HCT116 (cell line): ENCODE results near the gene FMN1. TPM values are rescaled to one million over a fixed set of nuclear protein-coding genes. Genes with fewer than 3 reads are reported as not detected.

Source experiments
- ATAC-seq: fragments of 200-7000 bp; cut with Tn5 transposase; 2 replicates; pipeline ENCODE4 v1.9.1; 2020; ENCODE audit warnings: mild to moderate bottlenecking, moderate library complexity
- BruUV-seq: library from RNA; stranded (reverse); fragments of 400-500 nt; replicated peaks from 2 replicates; lab custom pipeline; 2021; lab: Mats Ljungman, UMichigan
- CTCF ChIA-PET: fragments of 300-600 bp; sonication (Branson Sonifier 250); formaldehyde crosslinking; loops from one replicate; lab custom pipeline; 2021; ENCODE audit warnings: antibody characterized with exemption; lab: Charles Lee
- POLR2A ChIA-PET: fragments of 300-600, 350-600 bp; sonication (Branson Sonifier 250); formaldehyde crosslinking; loops from one replicate; lab custom pipeline; 2021; ENCODE audit warnings: antibody characterized with exemption; lab: Charles Lee
- RAD21 ChIA-PET, 2 experiments: fragments of 300-600 bp; sonication (Branson Sonifier 250); formaldehyde crosslinking; loops; one replicate each; lab custom pipeline; 2023; ENCODE audit warnings: low total read pairs in 2 of 2; ENCODE audit not compliant: uncharacterized antibody in 2 of 2, unreplicated experiment in 2 of 2, low non-redundant PET in 1 of 2; lab: Charles Lee
- DNase-seq: peaks from one replicate; pipeline ENCODE4 v3.0.0-alpha.2; 2010; ENCODE audit warnings: low read depth, low spot score
- H2AFZ ChIP-seq: fragments of 200-600 bp; shearing (Covaris generic), sonication (generic); 2 replicates; pipeline ENCODE4 v1.6.1; 2017; ENCODE audit warnings: low read depth, mixed run types, mixed read lengths, antibody characterized with exemption, low read length; ENCODE audit not compliant: poor library complexity, severe bottlenecking
- H3K27ac ChIP-seq: 2 replicates; pipeline ENCODE4 v1.5.1; 2012; ENCODE audit warnings: low read depth, low read length
- H3K27me3 ChIP-seq: fragments of 200-600 bp; sonication (generic); 2 replicates; pipeline ENCODE4 v1.6.1; 2016; ENCODE audit warnings: mixed run types, low read length, mixed read lengths; ENCODE audit not compliant: insufficient read depth
- H3K36me3 ChIP-seq, 2 experiments: fragments of 200-500 bp in 1 of 2; fragments of 200-600 bp in 1 of 2; sonication (Bioruptor generic) in 1 of 2; sonication (generic) in 1 of 2; 2 replicates each; pipeline versions ENCODE4 v1.5.1 to v1.6.1; 2014 to 2016; ENCODE audit warnings: low read length in 2 of 2, inconsistent platforms in 1 of 2, mixed read lengths in 1 of 2, mixed run types in 1 of 2; ENCODE audit not compliant: insufficient read depth in 2 of 2, control insufficient read depth in 1 of 2
- H3K4me1 ChIP-seq, 2 experiments: fragments of 200-600 bp in 1 of 2; sonication (generic) in 1 of 2; 2 replicates each; pipeline versions ENCODE4 v1.5.1 to v1.6.1; 2012 to 2017; ENCODE audit warnings: low read length in 2 of 2, inconsistent platforms in 1 of 2, mild to moderate bottlenecking in 1 of 2, mixed read lengths in 1 of 2, mixed run types in 1 of 2, moderate library complexity in 1 of 2; ENCODE audit not compliant: insufficient read depth in 2 of 2, control insufficient read depth in 1 of 2
- H3K4me2 ChIP-seq: fragments of 200-600 bp; sonication (generic); 2 replicates; pipeline ENCODE4 v1.6.1; 2017; ENCODE audit warnings: mixed run types, low read length, mixed read lengths
- H3K4me3 ChIP-seq, 2 experiments: fragments of 200-600 bp in 1 of 2; sonication (generic) in 1 of 2; replicated peaks in 1 of 2; 2 replicates each; pipeline ENCODE4 v1.5.1; 2011 to 2016; ENCODE audit warnings: low read length in 2 of 2, control low read depth in 1 of 2, low read depth in 1 of 2, mild to moderate bottlenecking in 1 of 2, mixed read lengths in 1 of 2, mixed run types in 1 of 2
- H3K79me2 ChIP-seq: fragments of 200-600 bp; sonication (generic); 2 replicates; pipeline ENCODE4 v1.6.1; 2017; ENCODE audit warnings: mild to moderate bottlenecking, mixed run types, low read length, moderate library complexity, mixed read lengths; ENCODE audit not compliant: insufficient read depth
- H3K9ac ChIP-seq: fragments of 200-600 bp; sonication (generic); 2 replicates; pipeline ENCODE4 v1.6.1; 2016; ENCODE audit warnings: low read length, mixed read lengths
- H3K9me2 ChIP-seq: fragments of 200-600 bp; sonication (generic), shearing (Covaris generic); 2 replicates; pipeline ENCODE4 v1.6.1; 2017; ENCODE audit warnings: mixed run types, mild to moderate bottlenecking, moderate library complexity; ENCODE audit not compliant: insufficient read depth
- H3K9me3 ChIP-seq, 2 experiments: fragments of 200-500 bp in 1 of 2; fragments of 200-600 bp in 1 of 2; sonication (Bioruptor generic) in 1 of 2; sonication (generic) in 1 of 2; 2 replicates each; pipeline ENCODE4 v1.6.1; 2014 to 2017; ENCODE audit warnings: low read length in 2 of 2, mixed read lengths in 2 of 2, inconsistent platforms in 1 of 2, low read depth in 1 of 2, mild to moderate bottlenecking in 1 of 2, mixed run types in 1 of 2, moderate library complexity in 1 of 2; ENCODE audit not compliant: control insufficient read depth in 1 of 2, insufficient read depth in 1 of 2
- H4K20me1 ChIP-seq: fragments of 200-600 bp; sonication (generic), shearing (Covaris generic); 2 replicates; pipeline ENCODE4 v1.6.1; 2017; ENCODE audit warnings: mixed run types, mild to moderate bottlenecking, moderate library complexity; ENCODE audit not compliant: insufficient read depth
- CEBPB ChIP-seq: IDR thresholded peaks from 2 replicates; pipeline ENCODE4 v1.6.1; 2012; ENCODE audit warnings: low read depth
- ELF1 ChIP-seq: IDR thresholded peaks from 2 replicates; pipeline ENCODE4 v1.6.1; 2012; ENCODE audit warnings: low read depth, borderline replicate concordance
- RAD21 ChIP-seq: IDR thresholded peaks from 2 replicates; pipeline ENCODE4 v1.6.1; 2012; ENCODE audit warnings: low read depth, mild to moderate bottlenecking
- intact Hi-C: fragments of 100-400 bp; cut with micrococcal nuclease; formaldehyde crosslinking; loops from 2 replicates; pipeline ENCODE4 v1.10.0; 2022
- total RNA-seq: library from RNA; stranded (reverse); gene quantifications from one replicate; pipeline ENCODE4 v1.2.1, GENCODE V29; 2021; ENCODE audit not compliant: unreplicated experiment
- TF ChIP-seq, protein P1 (sequence below): IDR thresholded peaks from 2 replicates; pipeline ENCODE4 v1.6.1; 2012
- TF ChIP-seq, protein P2 (sequence below): IDR thresholded peaks from 2 replicates; pipeline ENCODE4 v1.6.1; 2011; ENCODE audit warnings: mild to moderate bottlenecking, low read length, moderate library complexity; ENCODE audit not compliant: insufficient replicate concordance; ENCODE audit errors: extremely low read depth

The FMN1 gene
- total RNA-seq, 1 experiment from 2014 or later = 0.39 TPM

DNA sequence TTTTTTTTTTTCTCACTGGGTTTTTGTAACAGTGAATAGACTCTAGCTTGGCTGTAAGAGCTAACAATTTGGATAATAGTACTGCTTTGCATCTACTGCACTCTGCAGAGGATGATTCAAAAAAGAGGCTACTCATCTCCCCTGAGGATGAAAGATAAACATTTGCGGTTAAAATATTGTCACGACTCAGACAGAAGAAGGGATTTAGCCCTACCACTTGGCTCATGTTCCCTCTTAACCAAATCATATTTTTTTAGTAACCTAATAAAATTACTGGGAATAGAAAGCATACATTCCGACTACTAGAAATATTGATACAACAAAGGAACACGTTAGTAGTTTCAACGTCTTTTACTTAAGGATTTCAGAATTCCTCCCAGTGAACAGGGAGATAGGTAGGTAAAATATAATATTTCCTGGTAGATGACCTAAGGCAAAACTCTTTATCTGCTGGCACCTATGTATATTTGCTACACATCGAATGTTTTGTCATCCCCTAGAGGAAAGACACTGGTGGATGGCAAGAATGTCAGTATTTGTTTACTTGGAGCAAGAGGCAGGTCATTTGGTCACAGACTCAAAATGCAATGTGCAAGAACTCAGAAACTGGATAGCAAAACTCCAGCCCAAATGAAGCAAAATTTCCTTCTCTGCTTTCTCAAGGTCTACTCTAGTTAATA lies 365.9 kb downstream of the FMN1 start:
- Histone ChIP-seq H3K4me2 (no peak overlapping the region), H3K79me2 (no peaks in the 10 kb centered on the region), H4K20me1 (no peaks in the 10 kb centered on the region), H2AFZ (no peak overlapping the region), H3K36me3 (no peaks in the 10 kb centered on the region), H3K9ac (no peak overlapping the region), H3K27me3 (no peaks in the 10 kb centered on the region), H3K27ac (no peak overlapping the region), H3K9me2 (no peaks in the 10 kb centered on the region), H3K9me3 (no peaks in the 10 kb centered on the region), H3K4me3 (no peak overlapping the region), H3K4me1 (peaks cover 0 to 11% of the 10 kb centered on the region in 2 experiments; a peak in 1 of 4 replicates)
- intact Hi-C loops = no loop called here
- TF ChIP-seq, protein P1, sequence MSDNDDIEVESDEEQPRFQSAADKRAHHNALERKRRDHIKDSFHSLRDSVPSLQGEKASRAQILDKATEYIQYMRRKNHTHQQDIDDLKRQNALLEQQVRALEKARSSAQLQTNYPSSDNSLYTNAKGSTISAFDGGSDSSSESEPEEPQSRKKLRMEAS = no peak
- no peak for TF ChIP-seq CEBPB
- POLR2A ChIA-PET = no interaction called here
- no peak for ATAC-seq
- CTCF ChIA-PET = interaction anchor here (1.1 kb wide), 1 partner anchor 15 kb away, joined by 3 read pairs; no protein-coding TSS in a partner anchor
- no peak for DNase-seq
- RAD21 ChIA-PET = no interaction called here
- BruUV-seq = no TSS peak

DNA sequence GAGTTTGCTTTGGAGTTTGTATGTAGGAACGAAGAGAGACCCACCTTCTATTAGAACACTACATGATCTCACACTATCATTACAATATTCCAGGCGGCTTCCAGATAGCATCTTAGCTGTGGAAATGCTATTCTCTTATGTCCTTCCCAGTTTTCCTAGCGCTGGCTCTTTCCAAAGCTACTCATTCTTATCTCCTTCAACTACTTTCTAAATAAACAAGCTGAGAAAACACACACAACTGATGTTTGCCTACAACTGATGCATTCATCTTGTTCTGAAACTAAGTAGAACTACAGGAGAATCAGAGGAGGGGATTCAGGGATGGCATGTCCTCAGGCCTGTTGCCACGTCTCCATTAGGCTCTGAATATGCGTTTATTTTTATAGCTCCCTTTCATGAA lies 367.8 kb downstream of the FMN1 start:
- RAD21 ChIA-PET = no interaction called here
- no peak overlapping the region for H3K9ac ChIP-seq
- no peaks in the 10 kb centered on the region for H3K27me3 ChIP-seq
- no peaks in the 10 kb centered on the region for H3K9me3 ChIP-seq
- intact Hi-C loops = no loop called here
- H3K4me1 ChIP-seq = peaks cover 0 to 11% of the 10 kb centered on the region in 2 experiments; a peak in 1 of 4 replicates
- no peaks in the 10 kb centered on the region for H3K36me3 ChIP-seq
- no TSS peak for BruUV-seq
- no peak for ATAC-seq
- no peak overlapping the region for H3K4me2 ChIP-seq
- POLR2A ChIA-PET = no interaction called here
- CTCF ChIA-PET = no interaction called here
- H3K79me2 ChIP-seq = no peaks in the 10 kb centered on the region
- no peaks in the 10 kb centered on the region for H3K9me2 ChIP-seq
- H2AFZ ChIP-seq = no peak overlapping the region
- no peak for TF ChIP-seq RAD21
- TF ChIP-seq, protein P2, sequence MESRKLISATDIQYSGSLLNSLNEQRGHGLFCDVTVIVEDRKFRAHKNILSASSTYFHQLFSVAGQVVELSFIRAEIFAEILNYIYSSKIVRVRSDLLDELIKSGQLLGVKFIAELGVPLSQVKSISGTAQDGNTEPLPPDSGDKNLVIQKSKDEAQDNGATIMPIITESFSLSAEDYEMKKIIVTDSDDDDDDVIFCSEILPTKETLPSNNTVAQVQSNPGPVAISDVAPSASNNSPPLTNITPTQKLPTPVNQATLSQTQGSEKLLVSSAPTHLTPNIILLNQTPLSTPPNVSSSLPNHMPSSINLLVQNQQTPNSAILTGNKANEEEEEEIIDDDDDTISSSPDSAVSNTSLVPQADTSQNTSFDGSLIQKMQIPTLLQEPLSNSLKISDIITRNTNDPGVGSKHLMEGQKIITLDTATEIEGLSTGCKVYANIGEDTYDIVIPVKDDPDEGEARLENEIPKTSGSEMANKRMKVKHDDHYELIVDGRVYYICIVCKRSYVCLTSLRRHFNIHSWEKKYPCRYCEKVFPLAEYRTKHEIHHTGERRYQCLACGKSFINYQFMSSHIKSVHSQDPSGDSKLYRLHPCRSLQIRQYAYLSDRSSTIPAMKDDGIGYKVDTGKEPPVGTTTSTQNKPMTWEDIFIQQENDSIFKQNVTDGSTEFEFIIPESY = no peak
- TF ChIP-seq ELF1 = no peak
- TF ChIP-seq, all 23 proteins: peak for 0
- no peaks in the 10 kb centered on the region for H4K20me1 ChIP-seq
- no peak overlapping the region for H3K27ac ChIP-seq
- DNase-seq = no peak
- no peak overlapping the region for H3K4me3 ChIP-seq
